Tibial nerve (tissue), 4 donors: ENCODE measurements around the gene IAH1.

Source experiments
- EP300 ChIP-seq, 2 donors: sonication (generic); formaldehyde crosslinking; IDR thresholded peaks; one replicate each; pipeline ENCODE4 v1.6.1; 2017; ENCODE audit warnings: antibody characterized with exemption in 2 of 2, mild to moderate bottlenecking in 1 of 2
- POLR2A ChIP-seq, 2 donors: fragments of 450-650 bp; IDR thresholded peaks; one replicate each; pipeline ENCODE4 v1.6.1; 2017; ENCODE audit warnings: antibody characterized with exemption in 2 of 2, mild to moderate bottlenecking in 2 of 2, moderate library complexity in 2 of 2
- TF ChIP-seq, protein P1 (sequence below), 5 experiments: fragments of 200-600 bp in 3 of 5; fragments of 450-650 bp in 2 of 5; sonication (generic) in 3 of 5; IDR thresholded peaks; one replicate each; pipeline ENCODE4 v1.5.1; 2016 to 2019; ENCODE audit warnings: antibody characterized with exemption in 5 of 5, mild to moderate bottlenecking in 3 of 5, moderate library complexity in 2 of 5

DNA sequence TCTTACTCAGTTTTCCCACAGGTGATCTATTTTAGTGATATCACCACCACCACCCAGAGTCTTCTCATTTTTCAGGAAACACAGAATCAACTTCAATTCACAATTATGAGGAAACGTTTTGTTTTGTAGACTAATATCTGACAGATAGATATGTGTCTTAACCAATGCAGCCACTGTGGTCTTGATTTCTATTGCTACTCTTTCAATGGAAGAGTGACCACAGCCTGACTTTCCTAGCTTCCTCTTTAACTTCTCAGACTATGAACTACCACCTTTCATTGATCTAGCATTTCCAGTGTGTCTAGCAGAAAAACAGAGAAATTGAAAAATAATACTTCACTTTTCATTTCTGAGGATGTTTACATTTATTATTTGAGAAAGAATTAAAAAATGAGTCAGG, 60.8 kb downstream of the IAH1 start:
- TF ChIP-seq, protein P1, sequence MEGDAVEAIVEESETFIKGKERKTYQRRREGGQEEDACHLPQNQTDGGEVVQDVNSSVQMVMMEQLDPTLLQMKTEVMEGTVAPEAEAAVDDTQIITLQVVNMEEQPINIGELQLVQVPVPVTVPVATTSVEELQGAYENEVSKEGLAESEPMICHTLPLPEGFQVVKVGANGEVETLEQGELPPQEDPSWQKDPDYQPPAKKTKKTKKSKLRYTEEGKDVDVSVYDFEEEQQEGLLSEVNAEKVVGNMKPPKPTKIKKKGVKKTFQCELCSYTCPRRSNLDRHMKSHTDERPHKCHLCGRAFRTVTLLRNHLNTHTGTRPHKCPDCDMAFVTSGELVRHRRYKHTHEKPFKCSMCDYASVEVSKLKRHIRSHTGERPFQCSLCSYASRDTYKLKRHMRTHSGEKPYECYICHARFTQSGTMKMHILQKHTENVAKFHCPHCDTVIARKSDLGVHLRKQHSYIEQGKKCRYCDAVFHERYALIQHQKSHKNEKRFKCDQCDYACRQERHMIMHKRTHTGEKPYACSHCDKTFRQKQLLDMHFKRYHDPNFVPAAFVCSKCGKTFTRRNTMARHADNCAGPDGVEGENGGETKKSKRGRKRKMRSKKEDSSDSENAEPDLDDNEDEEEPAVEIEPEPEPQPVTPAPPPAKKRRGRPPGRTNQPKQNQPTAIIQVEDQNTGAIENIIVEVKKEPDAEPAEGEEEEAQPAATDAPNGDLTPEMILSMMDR (IDR thresholded peaks at IDR 0.05): no peak
- TF ChIP-seq EP300 (IDR thresholded peaks at IDR 0.05): no peak
- no peak for TF ChIP-seq POLR2A (IDR thresholded peaks at IDR 0.05)
